ENCODE measurements around the gene ADAMTS3.

ADAMTS3 gene

GRCh38 chr4:72376901-72377300, 192.1 kb downstream of the ADAMTS3 start:
- Histone ChIP-seq H3K4me2 (ENCODE audit: low read depth, low read length, poor library complexity, severe bottlenecking) (no peak overlapping the region), H3K36me3 (ENCODE audit: insufficient read depth, low read length) (no peaks in the 10 kb centered on the region), H3K4me1 (ENCODE audit: insufficient read depth, low read length, poor library complexity, severe bottlenecking) (no peaks in the 10 kb centered on the region), H3K9me2 (replicated peaks; ENCODE audit: low read depth, low read length) (no peaks in the 10 kb centered on the region), H3K9me3 (ENCODE audit: insufficient read depth, low read depth, low read length) (no peaks in the 10 kb centered on the region), H3K4me3 (ENCODE audit: low read length, poor library complexity, severe bottlenecking) (no peak overlapping the region), H2AFZ (ENCODE audit: low read length) (no peak overlapping the region), H3K27me3 (ENCODE audit: insufficient read depth, low read length, poor library complexity, severe bottlenecking) (no peaks in the 10 kb centered on the region), H4K20me1 (ENCODE audit: insufficient read depth, low read length, poor library complexity, severe bottlenecking) (no peaks in the 10 kb centered on the region), H3K9ac (ENCODE audit: low read depth, low read length, poor library complexity, severe bottlenecking) (no peak overlapping the region), H3F3A (ENCODE audit: low read depth) (no peaks in the 10 kb centered on the region), H3K79me2 (ENCODE audit: insufficient read depth, low read length) (no peaks in the 10 kb centered on the region)
- TF ChIP-seq EZH2phosphoT487 (IDR thresholded peaks at IDR 0.05; ENCODE audit: borderline replicate concordance) (no peak), CTCF (conservative IDR thresholded peaks at IDR 0.05; ENCODE audit: low read length) (no peak)

GRCh38 chr4:72375073-72375736, 193.8 kb downstream of the ADAMTS3 start:
- no peaks in the 10 kb centered on the region for H3K9me2 ChIP-seq (replicated peaks; ENCODE audit: low read depth, low read length)
- H3K4me3 ChIP-seq (ENCODE audit: low read length, poor library complexity, severe bottlenecking), result no peak overlapping the region

GRCh38 chr4:72374159-72374558, 194.9 kb downstream of the ADAMTS3 start:
- no peak overlapping the region for H3K9ac ChIP-seq (ENCODE audit: low read depth, low read length, poor library complexity, severe bottlenecking)
- no peaks in the 10 kb centered on the region for H3K9me2 ChIP-seq (replicated peaks; ENCODE audit: low read depth, low read length)
- no peaks in the 10 kb centered on the region for H3K27me3 ChIP-seq (ENCODE audit: insufficient read depth, low read length, poor library complexity, severe bottlenecking)
- no peaks in the 10 kb centered on the region for H3K4me1 ChIP-seq (ENCODE audit: insufficient read depth, low read length, poor library complexity, severe bottlenecking)
- no peak overlapping the region for H3K4me2 ChIP-seq (ENCODE audit: low read depth, low read length, poor library complexity, severe bottlenecking)
- no peak overlapping the region for H3K4me3 ChIP-seq (ENCODE audit: low read length, poor library complexity, severe bottlenecking)
- H2AFZ ChIP-seq (ENCODE audit: low read length), result no peak overlapping the region
- H3K9me3 ChIP-seq (ENCODE audit: insufficient read depth, low read depth, low read length), result no peaks in the 10 kb centered on the region
- H4K20me1 ChIP-seq (ENCODE audit: insufficient read depth, low read length, poor library complexity, severe bottlenecking), result no peaks in the 10 kb centered on the region
- H3K36me3 ChIP-seq (ENCODE audit: insufficient read depth, low read length), result no peaks in the 10 kb centered on the region
- H3K79me2 ChIP-seq (ENCODE audit: insufficient read depth, low read length), result no peaks in the 10 kb centered on the region
- no peaks in the 10 kb centered on the region for H3F3A ChIP-seq (ENCODE audit: low read depth)
- TF ChIP-seq EZH2phosphoT487 (IDR thresholded peaks at IDR 0.05; ENCODE audit: borderline replicate concordance), result no peak
- TF ChIP-seq CTCF (conservative IDR thresholded peaks at IDR 0.05; ENCODE audit: low read length), result no peak

More at GRCh38 chr4:72375073-72375736, 193.8 kb downstream of the ADAMTS3 start:
- Histone ChIP-seq H3K9ac (ENCODE audit: low read depth, low read length, poor library complexity, severe bottlenecking) (no peak overlapping the region), H2AFZ (ENCODE audit: low read length) (no peak overlapping the region), H3K4me1 (ENCODE audit: insufficient read depth, low read length, poor library complexity, severe bottlenecking) (no peaks in the 10 kb centered on the region), H3K27me3 (ENCODE audit: insufficient read depth, low read length, poor library complexity, severe bottlenecking) (no peaks in the 10 kb centered on the region), H4K20me1 (ENCODE audit: insufficient read depth, low read length, poor library complexity, severe bottlenecking) (no peaks in the 10 kb centered on the region), H3F3A (ENCODE audit: low read depth) (no peaks in the 10 kb centered on the region), H3K4me2 (ENCODE audit: low read depth, low read length, poor library complexity, severe bottlenecking) (no peak overlapping the region), H3K79me2 (ENCODE audit: insufficient read depth, low read length) (no peaks in the 10 kb centered on the region), H3K9me3 (ENCODE audit: insufficient read depth, low read depth, low read length) (no peaks in the 10 kb centered on the region), H3K36me3 (ENCODE audit: insufficient read depth, low read length) (no peaks in the 10 kb centered on the region)
- no peak for TF ChIP-seq CTCF (conservative IDR thresholded peaks at IDR 0.05; ENCODE audit: low read length)
- TF ChIP-seq EZH2phosphoT487 (IDR thresholded peaks at IDR 0.05; ENCODE audit: borderline replicate concordance), result no peak
